ENCODE measurements around the gene UBE2F. TPM values are rescaled to one million over a fixed set of nuclear protein-coding genes. Genes with fewer than 3 reads are reported as not detected.

Gene UBE2F
- total and polyA plus RNA-seq, 9 donors, result 20.3 to 48.4 (median 23.8) TPM

- TF ChIP-seq POLR2A (IDR thresholded peaks at IDR 0.05), result no peak
- no peak for TF ChIP-seq EP300 (IDR thresholded peaks at IDR 0.05)
- TF ChIP-seq CTCF (IDR thresholded peaks at IDR 0.05), result no peak
- Histone ChIP-seq H3K27ac (no peak overlapping the region), H3K36me3 (no peaks in the 10 kb centered on the region), H3K4me1 (ENCODE audit: insufficient read depth) (peaks cover 2% of the 10 kb centered on the region), H3K9me3 (no peaks in the 10 kb centered on the region), H3K4me3 (no peak overlapping the region), H3K27me3 (no peaks in the 10 kb centered on the region)
- 34 to 44% (median 36%) methylated on average over 9 of the region's 9 CpGs for WGBS, 3 donors
- DNase-seq, result no peak
- intact Hi-C loops (cut with DNase I), result no loop called here
Measured at GRCh38 chr2:237931205-237931721, 35.6 kb upstream of the UBE2F start.

GRCh38 chr2:237932731-237933131, 34.1 kb upstream of the UBE2F start:
- intact Hi-C loops (cut with DNase I), result no loop called here
- no peak overlapping the region for H3K27ac ChIP-seq
- no peak for TF ChIP-seq CTCF (IDR thresholded peaks at IDR 0.05)
- no peak for TF ChIP-seq EP300 (IDR thresholded peaks at IDR 0.05)

GRCh38 chr2:237934186-237934585, 32.6 kb upstream of the UBE2F start:
- intact Hi-C loops (cut with DNase I), result no loop called here
- TF ChIP-seq EP300 (IDR thresholded peaks at IDR 0.05), result no peak
- TF ChIP-seq CTCF (IDR thresholded peaks at IDR 0.05), result no peak
- no peak for TF ChIP-seq POLR2A (IDR thresholded peaks at IDR 0.05)
- Histone ChIP-seq H3K9me3 (no peaks in the 10 kb centered on the region), H3K36me3 (no peaks in the 10 kb centered on the region), H3K27me3 (no peaks in the 10 kb centered on the region), H3K4me1 (ENCODE audit: insufficient read depth) (peaks cover 2% of the 10 kb centered on the region), H3K4me3 (no peak overlapping the region), H3K27ac (no peak overlapping the region)
- WGBS, 3 donors, result 91 to 96% (median 95%) methylated on average over 5 of the region's 5 CpGs
- DNase-seq, result no peak

More at GRCh38 chr2:237932731-237933131, 34.1 kb upstream of the UBE2F start:
- Histone ChIP-seq H3K36me3 (no peaks in the 10 kb centered on the region), H3K27me3 (no peaks in the 10 kb centered on the region), H3K4me1 (ENCODE audit: insufficient read depth) (peaks cover 2% of the 10 kb centered on the region), H3K9me3 (no peaks in the 10 kb centered on the region), H3K4me3 (no peak overlapping the region)
- WGBS, 3 donors, result 29 to 33% (median 32%) methylated on average over 3 of the region's 3 CpGs
- DNase-seq, result no peak

- Histone ChIP-seq H3K4me1 (ENCODE audit: insufficient read depth) (peaks cover 2% of the 10 kb centered on the region), H3K4me3 (no peak overlapping the region), H3K36me3 (no peaks in the 10 kb centered on the region), H3K9me3 (no peaks in the 10 kb centered on the region), H3K27me3 (no peaks in the 10 kb centered on the region), H3K27ac (no peak overlapping the region)
- intact Hi-C loops (cut with DNase I), result no loop called here
- no peak for DNase-seq
- WGBS, 3 donors, result 76 to 81% (median 79%) methylated on average over 11 of the region's 11 CpGs
- no peak for TF ChIP-seq EP300 (IDR thresholded peaks at IDR 0.05)
- no peak for TF ChIP-seq CTCF (IDR thresholded peaks at IDR 0.05)
- TF ChIP-seq POLR2A (IDR thresholded peaks at IDR 0.05), result no peak
Measured at GRCh38 chr2:237935740-237936452, 30.9 kb upstream of the UBE2F start.

Data from ovary (tissue), 9 donors.